Peyer's patch (tissue), 4 donors: ENCODE data around the gene C7. TPM values are rescaled to one million over a fixed set of nuclear protein-coding genes. Genes with fewer than 3 reads are reported as not detected.

Experiments
- DNase-seq, 3 donors: peaks; one replicate each; pipeline ENCODE4 v3.0.0-alpha.2; 2017 to 2019
- H3K27ac ChIP-seq, 4 donors: fragments of 200-600 bp; sonication (generic); one replicate each; pipeline ENCODE4 v1.5.1; 2016 to 2019
- H3K27me3 ChIP-seq, 2 donors: fragments of 200-600 bp; sonication (generic); one replicate each; pipeline ENCODE4 v1.5.1; 2019
- H3K36me3 ChIP-seq, 3 donors: fragments of 200-600 bp; sonication (generic); one replicate each; pipeline ENCODE4 v1.5.1; 2016 to 2019
- H3K4me1 ChIP-seq, 4 donors: fragments of 200-600 bp; sonication (generic); one replicate each; pipeline ENCODE4 v1.5.1; 2016 to 2019
- H3K4me3 ChIP-seq, 4 donors: fragments of 200-600 bp; sonication (generic); 1 replicate in 3 of 4; 2 replicates in 1 of 4; pipeline ENCODE4 v1.5.1; 2016 to 2019; ENCODE audit warnings: mild to moderate bottlenecking in 1 of 4
- H3K9me3 ChIP-seq, 4 donors: fragments of 200-600 bp; sonication (generic); one replicate each; pipeline ENCODE4 v1.5.1; 2016 to 2019; ENCODE audit warnings: mild to moderate bottlenecking in 1 of 4
- POLR2A ChIP-seq, 2 donors: fragments of 450-650 bp; IDR thresholded peaks; one replicate each; pipeline ENCODE4 v1.5.1; 2017; ENCODE audit warnings: antibody characterized with exemption in 2 of 2, mild to moderate bottlenecking in 2 of 2, moderate library complexity in 2 of 2
- total RNA-seq, 4 donors: library from RNA; depleted of rRNA; stranded (reverse); fragments of >200 nt; gene quantifications; one replicate each; pipeline ENCODE4 v1.1.0, GENCODE V29; 2016
- TF ChIP-seq, protein P1 (sequence below), 6 experiments: fragments of 450-650 bp in 4 of 6; fragments of 200-600 bp in 2 of 6; sonication (generic) in 1 of 6; IDR thresholded peaks; one replicate each; pipeline ENCODE4 v1.5.1; 2017 to 2019; ENCODE audit warnings: antibody characterized with exemption in 6 of 6, mild to moderate bottlenecking in 3 of 6, moderate library complexity in 1 of 6

The C7 gene
- total RNA-seq, 4 donors from 2014 or later = 42.2 to 287 (median 56.4) TPM

DNA sequence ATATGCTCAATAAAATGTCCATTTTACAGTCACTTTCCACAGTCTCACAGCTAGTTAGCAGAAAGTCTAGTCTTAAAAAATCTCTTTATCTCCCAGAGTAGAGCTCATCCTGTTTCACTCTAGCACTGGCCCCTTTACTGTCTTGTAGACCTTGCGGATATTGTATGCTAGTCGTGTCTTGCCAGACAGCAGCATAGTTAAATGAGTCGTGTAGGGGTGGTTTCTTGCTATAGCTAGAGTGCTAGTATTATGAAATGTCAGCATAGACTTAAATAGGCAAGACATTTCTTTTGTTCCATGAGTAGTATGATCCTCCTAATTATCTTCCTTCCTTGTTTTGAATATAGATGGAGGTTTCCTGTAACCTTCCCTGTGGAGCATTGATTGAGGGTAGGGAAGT, 77.4 kb downstream of the C7 start:
- no peaks in the 10 kb centered on the region for H3K4me1 ChIP-seq
- no peaks in the 10 kb centered on the region for H3K36me3 ChIP-seq
- H3K27ac ChIP-seq = no peak overlapping the region
- DNase-seq = no peak
- no peaks in the 10 kb centered on the region for H3K9me3 ChIP-seq
- H3K27me3 ChIP-seq = no peaks in the 10 kb centered on the region
- TF ChIP-seq, protein P1, sequence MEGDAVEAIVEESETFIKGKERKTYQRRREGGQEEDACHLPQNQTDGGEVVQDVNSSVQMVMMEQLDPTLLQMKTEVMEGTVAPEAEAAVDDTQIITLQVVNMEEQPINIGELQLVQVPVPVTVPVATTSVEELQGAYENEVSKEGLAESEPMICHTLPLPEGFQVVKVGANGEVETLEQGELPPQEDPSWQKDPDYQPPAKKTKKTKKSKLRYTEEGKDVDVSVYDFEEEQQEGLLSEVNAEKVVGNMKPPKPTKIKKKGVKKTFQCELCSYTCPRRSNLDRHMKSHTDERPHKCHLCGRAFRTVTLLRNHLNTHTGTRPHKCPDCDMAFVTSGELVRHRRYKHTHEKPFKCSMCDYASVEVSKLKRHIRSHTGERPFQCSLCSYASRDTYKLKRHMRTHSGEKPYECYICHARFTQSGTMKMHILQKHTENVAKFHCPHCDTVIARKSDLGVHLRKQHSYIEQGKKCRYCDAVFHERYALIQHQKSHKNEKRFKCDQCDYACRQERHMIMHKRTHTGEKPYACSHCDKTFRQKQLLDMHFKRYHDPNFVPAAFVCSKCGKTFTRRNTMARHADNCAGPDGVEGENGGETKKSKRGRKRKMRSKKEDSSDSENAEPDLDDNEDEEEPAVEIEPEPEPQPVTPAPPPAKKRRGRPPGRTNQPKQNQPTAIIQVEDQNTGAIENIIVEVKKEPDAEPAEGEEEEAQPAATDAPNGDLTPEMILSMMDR (IDR thresholded peaks at IDR 0.05) = no peak
- no peak for TF ChIP-seq POLR2A (IDR thresholded peaks at IDR 0.05)
- H3K4me3 ChIP-seq = no peak overlapping the region

DNA sequence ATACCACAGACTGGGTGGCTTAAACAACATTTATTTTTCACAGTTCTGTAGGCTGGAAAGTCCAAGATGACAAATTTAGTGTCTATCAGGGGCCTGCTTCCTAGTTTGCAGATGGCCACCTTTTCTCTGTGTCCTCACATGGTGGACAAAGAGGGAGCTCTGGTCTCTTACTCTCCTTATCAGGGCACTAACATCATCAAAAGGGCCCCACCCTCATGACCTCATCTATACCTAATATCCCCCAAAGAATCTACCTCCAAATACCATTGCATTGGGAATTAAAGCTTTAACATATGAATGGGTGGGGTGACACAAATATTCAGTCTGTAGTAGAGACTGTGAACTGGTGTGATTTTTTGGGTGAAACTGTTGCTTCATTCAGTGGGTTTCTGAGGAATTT, 78.1 kb downstream of the C7 start:
- no peak for TF ChIP-seq POLR2A (IDR thresholded peaks at IDR 0.05)
- TF ChIP-seq, protein P1 (IDR thresholded peaks at IDR 0.05) = no peak
- H3K36me3 ChIP-seq = no peaks in the 10 kb centered on the region
- no peaks in the 10 kb centered on the region for H3K27me3 ChIP-seq
- no peaks in the 10 kb centered on the region for H3K9me3 ChIP-seq
- H3K27ac ChIP-seq = no peak overlapping the region
- H3K4me3 ChIP-seq = no peak overlapping the region
- H3K4me1 ChIP-seq = peaks cover 0 to 2% (median 0%) of the 10 kb centered on the region in 4 donors
- DNase-seq = no peak

DNA sequence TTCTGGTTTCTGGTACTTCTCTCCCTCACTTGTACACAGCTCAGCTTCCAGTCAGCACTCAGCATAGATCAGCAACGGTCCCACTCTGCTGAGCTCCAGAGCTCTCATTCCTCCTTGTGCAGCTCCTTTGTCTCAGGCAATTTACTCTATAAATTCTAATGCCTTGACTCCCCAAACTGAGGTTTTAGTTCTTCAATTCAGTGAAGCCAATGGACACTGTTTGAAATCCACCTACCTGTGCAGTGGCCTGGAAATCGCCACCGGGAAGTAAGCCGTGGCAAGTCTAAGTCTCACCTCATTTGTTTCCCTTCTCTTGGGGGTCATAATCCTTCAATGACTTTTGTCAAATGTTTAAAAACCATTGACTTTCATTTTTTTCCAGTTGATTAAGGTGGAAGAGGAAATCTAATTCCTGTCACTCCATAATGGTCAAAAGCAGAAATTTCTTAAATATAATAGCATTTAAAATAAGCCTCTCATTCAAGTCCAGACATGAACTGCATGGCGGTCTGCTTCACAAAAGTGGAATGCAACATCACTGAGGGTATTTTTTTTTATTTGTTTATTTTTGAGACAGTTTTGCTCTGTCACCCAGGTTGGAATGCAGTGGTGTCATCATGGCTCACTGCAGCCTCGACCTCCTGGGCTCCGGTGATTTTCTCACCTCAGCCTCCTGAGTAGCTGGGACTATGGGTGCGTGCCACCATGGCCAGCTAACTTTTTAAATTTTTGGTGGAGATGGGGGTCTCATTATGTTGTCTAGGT, 79.6 kb downstream of the C7 start:
- no peak overlapping the region for H3K4me3 ChIP-seq
- TF ChIP-seq POLR2A (IDR thresholded peaks at IDR 0.05) = no peak
- TF ChIP-seq, protein P1 (IDR thresholded peaks at IDR 0.05) = no peak
- H3K27ac ChIP-seq = no peak overlapping the region
- H3K27me3 ChIP-seq = no peaks in the 10 kb centered on the region
- no peak for DNase-seq
- H3K4me1 ChIP-seq = peaks cover 0 to 7% (median 0%) of the 10 kb centered on the region in 4 donors
- no peaks in the 10 kb centered on the region for H3K36me3 ChIP-seq
- no peaks in the 10 kb centered on the region for H3K9me3 ChIP-seq

DNA sequence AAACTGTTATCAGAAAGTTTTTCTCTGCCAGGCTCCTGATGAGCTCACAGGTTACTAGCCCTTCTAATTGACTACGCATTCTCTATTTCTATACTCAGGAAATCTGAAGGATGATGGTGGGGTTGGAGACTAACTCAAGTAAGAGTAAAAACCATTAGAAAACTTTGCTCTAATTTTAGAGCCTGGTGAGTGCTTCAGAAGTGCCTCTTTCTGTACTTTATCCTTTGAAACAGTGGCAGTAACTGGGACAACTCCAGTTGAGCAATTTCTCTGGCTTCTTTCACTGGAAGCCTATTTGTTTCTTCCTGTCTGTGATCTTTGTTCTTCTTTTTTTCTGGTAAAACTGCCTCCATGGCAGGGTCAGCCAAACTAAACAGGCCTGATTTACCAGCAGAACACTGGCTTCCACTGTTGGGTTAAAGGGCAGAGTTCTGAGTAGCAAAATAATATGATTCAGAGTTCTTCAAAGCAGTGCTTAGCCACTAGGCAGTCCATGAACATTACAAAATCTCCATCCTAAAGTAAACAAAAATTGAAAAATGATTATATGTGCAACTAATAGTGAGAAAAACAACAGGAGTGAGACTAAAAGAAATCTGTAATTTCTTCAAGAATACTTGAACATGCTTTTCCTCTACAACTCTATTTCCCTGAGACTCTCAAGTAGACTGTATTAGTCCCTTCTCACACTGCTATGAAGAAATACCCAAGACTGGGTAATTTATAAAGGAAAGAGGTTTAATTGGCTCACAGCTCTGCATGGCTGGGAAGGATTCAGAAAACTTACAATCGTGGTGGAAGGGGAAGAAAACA, 82.1 kb downstream of the C7 start:
- TF ChIP-seq, protein P1 (IDR thresholded peaks at IDR 0.05) = peak in 1 of 6 experiments; percentile 10
- TF ChIP-seq POLR2A (IDR thresholded peaks at IDR 0.05) = no peak
- H3K36me3 ChIP-seq = no peaks in the 10 kb centered on the region
- DNase-seq = peak in 1 of 3 donors; percentile 54
- H3K27ac ChIP-seq = peak overlapping the region in 3 of 4 donors; percentile 17 to 68 (median 57)
- no peak overlapping the region for H3K4me3 ChIP-seq
- H3K4me1 ChIP-seq = peaks cover 0 to 7% (median 0%) of the 10 kb centered on the region in 4 donors
- no peaks in the 10 kb centered on the region for H3K9me3 ChIP-seq
- no peaks in the 10 kb centered on the region for H3K27me3 ChIP-seq

DNA sequence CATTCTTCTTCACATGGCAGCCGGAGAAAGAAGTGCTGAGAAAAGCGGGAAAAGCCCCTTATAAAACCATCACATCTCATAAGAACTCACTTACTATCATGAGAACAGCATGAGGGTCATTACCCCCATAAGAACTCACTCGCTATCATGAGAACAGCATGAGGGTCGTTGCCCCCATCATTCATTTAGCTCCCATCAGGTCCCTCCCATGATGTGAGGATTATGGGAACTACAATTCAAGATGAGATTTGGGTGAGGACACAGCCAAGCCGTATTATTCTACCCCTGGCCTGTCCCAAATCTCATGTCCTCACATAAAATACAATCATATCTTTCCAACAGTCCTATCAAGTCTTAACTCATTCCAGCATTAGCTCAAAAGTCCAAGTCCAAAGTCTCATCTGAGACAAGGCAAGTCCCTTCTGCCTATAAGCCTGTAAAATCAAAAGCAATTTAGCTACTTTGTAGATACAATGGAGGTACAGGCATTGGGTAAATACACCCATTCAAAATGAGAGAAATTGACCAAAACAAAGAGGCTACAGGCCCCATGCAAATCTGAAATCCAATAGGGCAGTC, 82.8 kb downstream of the C7 start:
- DNase-seq = no peak
- H3K27me3 ChIP-seq = no peaks in the 10 kb centered on the region
- no peaks in the 10 kb centered on the region for H3K36me3 ChIP-seq
- H3K4me3 ChIP-seq = no peak overlapping the region
- no peaks in the 10 kb centered on the region for H3K9me3 ChIP-seq
- peak overlapping the region in 2 of 4 donors; percentile 57 to 68 for H3K27ac ChIP-seq
- TF ChIP-seq, protein P1 (IDR thresholded peaks at IDR 0.05) = no peak
- H3K4me1 ChIP-seq = peaks cover 0 to 7% (median 0%) of the 10 kb centered on the region in 4 donors
